ENCODE results near the gene ZDHHC12. TPM values are rescaled to one million over a fixed set of nuclear protein-coding genes. Genes with fewer than 3 reads are reported as not detected.

The ZDHHC12 gene
- total and polyA plus RNA-seq, 2 of the 13 experiments (the other 11 are each of a cell fraction or from before 2014, with no cell fraction given), result 25.4 to 28.0 TPM

GRCh38 chr9:128702445-128702948, 21.4 kb downstream of the ZDHHC12 start, which contains the start of gene PKN3 (continued):
- TF ChIP-seq CENPBD1 (CRISPR knock-in tag; IDR thresholded peaks at IDR 0.05; ENCODE audit: borderline replicate concordance, low read depth) (no peak), PRMT3 (CRISPR knock-in tag; IDR thresholded peaks at IDR 0.05; ENCODE audit: borderline replicate concordance, low read depth) (no peak), ZNF432 (CRISPR knock-in tag; IDR thresholded peaks at IDR 0.05; ENCODE audit: borderline replicate concordance) (no peak), CENPX (CRISPR knock-in tag; IDR thresholded peaks at IDR 0.05) (no peak), ZNF720 (CRISPR knock-in tag; IDR thresholded peaks at IDR 0.05) (no peak), TBX3 (IDR thresholded peaks at IDR 0.05; ENCODE audit: borderline replicate concordance) (no peak), ZNF10 (CRISPR knock-in tag; IDR thresholded peaks at IDR 0.05; ENCODE audit: borderline replicate concordance, low read depth) (no peak), ZBED4 (CRISPR knock-in tag; IDR thresholded peaks at IDR 0.05; ENCODE audit: borderline replicate concordance) (no peak), GTF3A (CRISPR knock-in tag; conservative IDR thresholded peaks at IDR 0.05) (no peak), MED13 (CRISPR knock-in tag; IDR thresholded peaks at IDR 0.05) (no peak), ZNF597 (CRISPR knock-in tag; IDR thresholded peaks at IDR 0.05) (no peak), AFF4 (CRISPR knock-in tag; IDR thresholded peaks at IDR 0.05) (no peak), ZMYM3 (CRISPR knock-in tag; IDR thresholded peaks at IDR 0.05) (peak; percentile 70; the same call in 1 of the 2 replicates), HNF1B (CRISPR knock-in tag; IDR thresholded peaks at IDR 0.05) (0 out of 2 replicates have a peak, but pooled peaks have one; percentile 59), NFE2 (CRISPR knock-in tag; IDR thresholded peaks at IDR 0.05) (no peak), ZNF350 (CRISPR knock-in tag; IDR thresholded peaks at IDR 0.05; ENCODE audit: borderline replicate concordance, low read depth) (0 out of 2 replicates have a peak, but pooled peaks have one; percentile 22), ZNF224 (CRISPR knock-in tag; IDR thresholded peaks at IDR 0.05) (no peak; the same call in 1 of the 2 replicates), ZNF205 (CRISPR knock-in tag; IDR thresholded peaks at IDR 0.05) (no peak; the same call in 1 of the 2 replicates)

All from HepG2 (cell line).